ENCODE data around the gene CYP27A1. TPM values are rescaled to one million over a fixed set of nuclear protein-coding genes. Genes with fewer than 3 reads are reported as not detected.
A peak's percentile ranks its signal among the peaks of the same experiment; 100 is the strongest.

Gene CYP27A1
- total and polyA plus RNA-seq, 10 donors = 8.7 to 65.5 (median 15.2) TPM

- Histone ChIP-seq H3K9me3 (peaks cover 0 to 14% (median 11%) of the 10 kb centered on the region in 8 donors), H3K27me3 (replicated peaks in 1 of 7) (peaks cover 0 to 75% (median 0%) of the 10 kb centered on the region in 7 donors), H3K36me3 (no peaks in the 10 kb centered on the region), H3K27ac (peak overlapping the region in 2 of 8 donors; percentile 22 to 60), H3K4me1 (no peaks in the 10 kb centered on the region), H3K4me3 (no peak overlapping the region)
- intact Hi-C loops (cut with DNase I; ENCODE audit: low total_unique reads) = no loop called here
- TF ChIP-seq POLR2AphosphoS5 (IDR thresholded peaks at IDR 0.05) (no peak), CTCF (IDR thresholded peaks at IDR 0.05 in 8 of 11, conservative IDR thresholded peaks at IDR 0.05 in 3 of 11) (no peak), POLR2A (IDR thresholded peaks at IDR 0.05) (no peak)
- WGBS, 5 donors = 74 to 91% (median 84%) methylated on average over 4 of the region's 4 CpGs
- DNase-seq = no peak
These were observed 51.2 kb downstream of the CYP27A1 start for GRCh38 chr2:218833023-218833609.

GRCh38 chr2:218834685-218835084, 52.7 kb downstream of the CYP27A1 start:
- intact Hi-C loops (cut with DNase I; ENCODE audit: low total_unique reads) = no loop called here
- Histone ChIP-seq H3K4me1 (peaks cover 0 to 5% (median 0%) of the 10 kb centered on the region in 6 donors), H3K4me3 (no peak overlapping the region), H3K27me3 (replicated peaks in 1 of 7) (peaks cover 0 to 76% (median 0%) of the 10 kb centered on the region in 7 donors), H3K27ac (no peak overlapping the region), H3K9me3 (peaks cover 0 to 17% (median 12%) of the 10 kb centered on the region in 8 donors), H3K36me3 (no peaks in the 10 kb centered on the region)
- TF ChIP-seq POLR2AphosphoS5 (IDR thresholded peaks at IDR 0.05) = no peak
- TF ChIP-seq POLR2A (IDR thresholded peaks at IDR 0.05) = no peak
- no peak for TF ChIP-seq CTCF (IDR thresholded peaks at IDR 0.05 in 8 of 11, conservative IDR thresholded peaks at IDR 0.05 in 3 of 11)
- WGBS, 5 donors = 63 to 75% (median 70%) methylated on average over 4 of the region's 4 CpGs
- DNase-seq = no peak

- intact Hi-C loops (cut with DNase I; ENCODE audit: low total_unique reads) = no loop called here
- 88 to 96% (median 90%) methylated on average over 2 of the region's 2 CpGs for WGBS, 5 donors
These were observed 55.5 kb downstream of the CYP27A1 start for GRCh38 chr2:218837495-218837894.

More at GRCh38 chr2:218837495-218837894, 55.5 kb downstream of the CYP27A1 start:
- H3K4me3 ChIP-seq = no peak overlapping the region
- H3K27ac ChIP-seq = no peak overlapping the region
- H3K4me1 ChIP-seq = peaks cover 0 to 5% (median 0%) of the 10 kb centered on the region in 6 donors
- H3K36me3 ChIP-seq = no peaks in the 10 kb centered on the region
- TF ChIP-seq POLR2AphosphoS5 (IDR thresholded peaks at IDR 0.05) (no peak), CTCF (IDR thresholded peaks at IDR 0.05 in 8 of 11, conservative IDR thresholded peaks at IDR 0.05 in 3 of 11) (no peak), POLR2A (IDR thresholded peaks at IDR 0.05) (no peak)
- H3K27me3 ChIP-seq (replicated peaks in 1 of 7) = peaks cover 0 to 65% (median 0%) of the 10 kb centered on the region in 7 donors
- no peak for DNase-seq
- peaks cover 0 to 17% (median 12%) of the 10 kb centered on the region in 8 donors for H3K9me3 ChIP-seq
